ENCODE results near the gene PGAP6.
"Not testable (repeated sequence)": the region's sequence is repeated elsewhere in the genome, so short reads cannot be mapped to it uniquely, and the experiment has no call there.

Gene PGAP6

GRCh38 chr16:400061-400591, 18.3 kb upstream of the PGAP6 start:
- no peak for DNase-seq

GRCh38 chr16:399340-400019, 17.7 kb upstream of the PGAP6 start:
- DNase-seq = no peak

GRCh38 chr16:398561-399339, 17.0 kb upstream of the PGAP6 start:
- DNase-seq = no peak

- DNase-seq = no peak
Observed at GRCh38 chr16:397736-398332, 16.1 kb upstream of the PGAP6 start.

GRCh38 chr16:397135-397661, 15.4 kb upstream of the PGAP6 start, which contains the start of gene NME4:
Gene NME4, plus strand, starts transcription at chr16:397199. Its CDS starts 24 bp downstream, at chr16:397223.
- no peak for DNase-seq

GRCh38 chr16:396605-397004, 14.8 kb upstream of the PGAP6 start:
- DNase-seq = no peak

GRCh38 chr16:396199-396598, 14.4 kb upstream of the PGAP6 start:
- no peak for DNase-seq

- DNase-seq = no peak
Observed at GRCh38 chr16:392450-393030, 10.8 kb upstream of the PGAP6 start.

GRCh38 chr16:391885-392335, 10.1 kb upstream of the PGAP6 start:
- peak; percentile 89 for DNase-seq

- DNase-seq = no peak
Observed at GRCh38 chr16:389352-389751, 7.6 kb upstream of the PGAP6 start.

- DNase-seq = not testable (repeated sequence)
Observed at GRCh38 chr16:387761-388666, 6.2 kb upstream of the PGAP6 start.

GRCh38 chr16:386641-387156, 4.9 kb upstream of the PGAP6 start:
- no peak for DNase-seq

GRCh38 chr16:383326-384051, 1.7 kb upstream of the PGAP6 start:
- DNase-seq = peak; percentile 32

- DNase-seq = no peak
Observed at GRCh38 chr16:381012-381788, 578 bp downstream of the PGAP6 start.

GRCh38 chr16:380762-381011, 1.1 kb downstream of the PGAP6 start:
- no peak for DNase-seq

GRCh38 chr16:379961-380761, 1.6 kb downstream of the PGAP6 start:
- peak; percentile 44 for DNase-seq

- DNase-seq = no peak
Observed at GRCh38 chr16:379183-379960, 2.4 kb downstream of the PGAP6 start.

- no peak for DNase-seq
Observed at GRCh38 chr16:378821-379182, 3.0 kb downstream of the PGAP6 start.
